Uterus (tissue), 2 donors: Measurements from ENCODE around the gene BMP4.

Experiments
- POLR2A ChIP-seq, 2 donors: fragments of 450-650 bp; IDR thresholded peaks; one replicate each; pipeline ENCODE4 v1.6.1; 2016; ENCODE audit warnings: antibody characterized with exemption in 2 of 2, mild to moderate bottlenecking in 1 of 2, moderate library complexity in 1 of 2
- TF ChIP-seq, protein P1 (sequence below), 4 experiments: fragments of 200-600 bp in 2 of 4; fragments of 450-650 bp in 2 of 4; sonication (generic) in 2 of 4; IDR thresholded peaks; one replicate each; pipeline ENCODE4 v1.5.1; 2016 to 2019; ENCODE audit warnings: antibody characterized with exemption in 4 of 4, mild to moderate bottlenecking in 2 of 4, moderate library complexity in 1 of 4

GRCh38 chr14:53969326-53969725, 12.7 kb upstream of the BMP4 start:
- TF ChIP-seq, protein P1, sequence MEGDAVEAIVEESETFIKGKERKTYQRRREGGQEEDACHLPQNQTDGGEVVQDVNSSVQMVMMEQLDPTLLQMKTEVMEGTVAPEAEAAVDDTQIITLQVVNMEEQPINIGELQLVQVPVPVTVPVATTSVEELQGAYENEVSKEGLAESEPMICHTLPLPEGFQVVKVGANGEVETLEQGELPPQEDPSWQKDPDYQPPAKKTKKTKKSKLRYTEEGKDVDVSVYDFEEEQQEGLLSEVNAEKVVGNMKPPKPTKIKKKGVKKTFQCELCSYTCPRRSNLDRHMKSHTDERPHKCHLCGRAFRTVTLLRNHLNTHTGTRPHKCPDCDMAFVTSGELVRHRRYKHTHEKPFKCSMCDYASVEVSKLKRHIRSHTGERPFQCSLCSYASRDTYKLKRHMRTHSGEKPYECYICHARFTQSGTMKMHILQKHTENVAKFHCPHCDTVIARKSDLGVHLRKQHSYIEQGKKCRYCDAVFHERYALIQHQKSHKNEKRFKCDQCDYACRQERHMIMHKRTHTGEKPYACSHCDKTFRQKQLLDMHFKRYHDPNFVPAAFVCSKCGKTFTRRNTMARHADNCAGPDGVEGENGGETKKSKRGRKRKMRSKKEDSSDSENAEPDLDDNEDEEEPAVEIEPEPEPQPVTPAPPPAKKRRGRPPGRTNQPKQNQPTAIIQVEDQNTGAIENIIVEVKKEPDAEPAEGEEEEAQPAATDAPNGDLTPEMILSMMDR (IDR thresholded peaks at IDR 0.05), result no peak
- TF ChIP-seq POLR2A (IDR thresholded peaks at IDR 0.05), result no peak
